Neural cell (in vitro differentiated cells): ENCODE results near the gene METTL9.

Source experiments
- EP300 ChIP-seq: fragments of 450-650 bp; conservative IDR thresholded peaks from 2 replicates; pipeline ENCODE4 v1.6.1; 2014; ENCODE audit warnings: antibody characterized with exemption, mild to moderate bottlenecking, moderate library complexity; ENCODE audit not compliant: poor library complexity, severe bottlenecking
- EZH2 ChIP-seq: fragments of 200-600, 300-800 bp; shearing (Covaris generic), sonication (generic); IDR thresholded peaks from 2 replicates; pipeline ENCODE4 v1.6.1; 2014; ENCODE audit warnings: antibody characterized with exemption, low read length, borderline replicate concordance, mild to moderate bottlenecking; ENCODE audit not compliant: insufficient read depth, poor library complexity, severe bottlenecking
- POLR2AphosphoS5 ChIP-seq: IDR thresholded peaks from 2 replicates; pipeline ENCODE4 v1.6.1; 2012
- RAD21 ChIP-seq: fragments of 450-650 bp; conservative IDR thresholded peaks from 2 replicates; pipeline ENCODE4 v1.6.1; 2014; ENCODE audit warnings: antibody characterized with exemption, mild to moderate bottlenecking, moderate library complexity
- SMC3 ChIP-seq: fragments of 450-650 bp; conservative IDR thresholded peaks from 2 replicates; pipeline ENCODE4 v1.6.1; 2014; ENCODE audit warnings: antibody characterized with exemption, mild to moderate bottlenecking, moderate library complexity; ENCODE audit not compliant: poor library complexity
- TAF1 ChIP-seq: IDR thresholded peaks from 2 replicates; pipeline ENCODE4 v1.6.1; 2012; ENCODE audit warnings: low read depth
- TF ChIP-seq, protein P1 (sequence below): fragments of 450-650 bp; IDR thresholded peaks from 2 replicates; pipeline ENCODE4 v1.5.1; 2014; ENCODE audit warnings: antibody characterized with exemption, mild to moderate bottlenecking, moderate library complexity; ENCODE audit not compliant: poor library complexity, severe bottlenecking

DNA sequence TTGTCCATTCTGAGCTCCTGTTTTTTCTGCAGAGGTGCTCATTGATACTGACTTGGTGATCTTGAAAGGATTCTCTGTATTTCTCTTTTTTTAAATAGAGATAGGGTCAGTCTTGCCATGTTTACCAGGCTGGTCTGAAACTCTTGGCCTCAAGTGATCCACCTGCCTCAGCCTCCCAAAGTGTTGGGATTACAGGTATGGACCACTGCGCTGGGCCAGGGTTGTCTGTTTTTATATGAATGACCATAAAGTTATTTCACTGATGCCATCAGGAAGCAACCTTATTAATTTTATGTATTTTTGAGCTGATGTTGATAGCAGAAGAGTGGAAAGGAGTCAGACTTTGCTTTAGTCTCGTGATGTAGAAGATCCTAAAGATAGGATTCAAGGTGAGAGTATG lies 35.7 kb upstream of the METTL9 start:
- TF ChIP-seq EZH2 (no peak), EP300 (no peak), SMC3 (no peak), RAD21 (no peak), POLR2AphosphoS5 (no peak), TAF1 (no peak)
- TF ChIP-seq, protein P1, sequence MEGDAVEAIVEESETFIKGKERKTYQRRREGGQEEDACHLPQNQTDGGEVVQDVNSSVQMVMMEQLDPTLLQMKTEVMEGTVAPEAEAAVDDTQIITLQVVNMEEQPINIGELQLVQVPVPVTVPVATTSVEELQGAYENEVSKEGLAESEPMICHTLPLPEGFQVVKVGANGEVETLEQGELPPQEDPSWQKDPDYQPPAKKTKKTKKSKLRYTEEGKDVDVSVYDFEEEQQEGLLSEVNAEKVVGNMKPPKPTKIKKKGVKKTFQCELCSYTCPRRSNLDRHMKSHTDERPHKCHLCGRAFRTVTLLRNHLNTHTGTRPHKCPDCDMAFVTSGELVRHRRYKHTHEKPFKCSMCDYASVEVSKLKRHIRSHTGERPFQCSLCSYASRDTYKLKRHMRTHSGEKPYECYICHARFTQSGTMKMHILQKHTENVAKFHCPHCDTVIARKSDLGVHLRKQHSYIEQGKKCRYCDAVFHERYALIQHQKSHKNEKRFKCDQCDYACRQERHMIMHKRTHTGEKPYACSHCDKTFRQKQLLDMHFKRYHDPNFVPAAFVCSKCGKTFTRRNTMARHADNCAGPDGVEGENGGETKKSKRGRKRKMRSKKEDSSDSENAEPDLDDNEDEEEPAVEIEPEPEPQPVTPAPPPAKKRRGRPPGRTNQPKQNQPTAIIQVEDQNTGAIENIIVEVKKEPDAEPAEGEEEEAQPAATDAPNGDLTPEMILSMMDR = no peak
